ENCODE measurements around the gene KLHL17. TPM values are rescaled to one million over a fixed set of nuclear protein-coding genes. Genes with fewer than 3 reads are reported as not detected.

Gene KLHL17
- total RNA-seq, 3 donors from 2014 or later (not counting 1 experiment from before 2014, with no cell fraction given) = 17.8 to 33.5 (median 22.4) TPM

DNA sequence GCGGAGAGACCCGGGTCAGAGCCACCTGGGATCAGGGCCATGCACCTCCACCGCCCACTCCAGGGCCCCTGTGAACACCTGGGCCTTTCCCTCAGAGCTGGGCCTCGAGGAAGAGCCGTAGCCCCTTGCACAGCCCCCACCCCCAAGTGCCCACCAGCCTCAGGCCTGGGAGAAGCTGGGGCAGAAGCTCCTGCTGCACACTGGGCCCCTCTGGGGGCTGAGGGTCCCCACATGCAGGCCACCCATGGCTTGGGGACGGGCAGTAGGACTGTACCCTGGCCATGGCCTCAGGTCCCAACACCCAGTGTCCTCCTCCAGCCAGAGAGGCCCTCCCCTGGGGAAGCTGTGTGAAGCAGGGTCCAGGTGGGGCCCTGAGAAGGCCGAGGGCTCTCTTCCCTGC is 7.8 kb upstream of the KLHL17 start:
- H3K4me3 ChIP-seq (ENCODE audit: low read length) = no peak overlapping the region
- no peaks in the 10 kb centered on the region for H3K9me3 Mint-ChIP-seq
- no peaks in the 10 kb centered on the region for H3K27me3 ChIP-seq (ENCODE audit: control insufficient read depth, insufficient read depth, low read length)
- intact Hi-C loops (cut with micrococcal nuclease) = no loop called here
- peaks cover 83% of the 10 kb centered on the region for H3K36me3 ChIP-seq (ENCODE audit: control insufficient read depth, insufficient read depth, low read length)
- no peaks in the 10 kb centered on the region for H3K9me3 ChIP-seq (ENCODE audit: control insufficient read depth, insufficient read depth, low read length)
- no peak for DNase-seq
- H3K27ac ChIP-seq (ENCODE audit: low read length) = no peak overlapping the region
- peaks cover 11 to 23% of the 10 kb centered on the region in 2 donors for H3K4me1 Mint-ChIP-seq
- H3K27me3 Mint-ChIP-seq (ENCODE audit: low read depth in 2 of 2) = no peaks in the 10 kb centered on the region
- no peak overlapping the region for H3K4me3 Mint-ChIP-seq
- no peak overlapping the region for H3K27ac Mint-ChIP-seq
- ATAC-seq = no peak
- H3K36me3 Mint-ChIP-seq = peaks cover 6% of the 10 kb centered on the region
- WGBS (ENCODE audit: insufficient coverage) = 98% methylated on average over 7 of the region's 7 CpGs
- H3K4me1 ChIP-seq (ENCODE audit: control insufficient read depth, insufficient read depth, low read length) = peaks cover 9% of the 10 kb centered on the region
- TF ChIP-seq, protein P1, sequence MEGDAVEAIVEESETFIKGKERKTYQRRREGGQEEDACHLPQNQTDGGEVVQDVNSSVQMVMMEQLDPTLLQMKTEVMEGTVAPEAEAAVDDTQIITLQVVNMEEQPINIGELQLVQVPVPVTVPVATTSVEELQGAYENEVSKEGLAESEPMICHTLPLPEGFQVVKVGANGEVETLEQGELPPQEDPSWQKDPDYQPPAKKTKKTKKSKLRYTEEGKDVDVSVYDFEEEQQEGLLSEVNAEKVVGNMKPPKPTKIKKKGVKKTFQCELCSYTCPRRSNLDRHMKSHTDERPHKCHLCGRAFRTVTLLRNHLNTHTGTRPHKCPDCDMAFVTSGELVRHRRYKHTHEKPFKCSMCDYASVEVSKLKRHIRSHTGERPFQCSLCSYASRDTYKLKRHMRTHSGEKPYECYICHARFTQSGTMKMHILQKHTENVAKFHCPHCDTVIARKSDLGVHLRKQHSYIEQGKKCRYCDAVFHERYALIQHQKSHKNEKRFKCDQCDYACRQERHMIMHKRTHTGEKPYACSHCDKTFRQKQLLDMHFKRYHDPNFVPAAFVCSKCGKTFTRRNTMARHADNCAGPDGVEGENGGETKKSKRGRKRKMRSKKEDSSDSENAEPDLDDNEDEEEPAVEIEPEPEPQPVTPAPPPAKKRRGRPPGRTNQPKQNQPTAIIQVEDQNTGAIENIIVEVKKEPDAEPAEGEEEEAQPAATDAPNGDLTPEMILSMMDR (IDR thresholded peaks at IDR 0.05) = no peak

DNA sequence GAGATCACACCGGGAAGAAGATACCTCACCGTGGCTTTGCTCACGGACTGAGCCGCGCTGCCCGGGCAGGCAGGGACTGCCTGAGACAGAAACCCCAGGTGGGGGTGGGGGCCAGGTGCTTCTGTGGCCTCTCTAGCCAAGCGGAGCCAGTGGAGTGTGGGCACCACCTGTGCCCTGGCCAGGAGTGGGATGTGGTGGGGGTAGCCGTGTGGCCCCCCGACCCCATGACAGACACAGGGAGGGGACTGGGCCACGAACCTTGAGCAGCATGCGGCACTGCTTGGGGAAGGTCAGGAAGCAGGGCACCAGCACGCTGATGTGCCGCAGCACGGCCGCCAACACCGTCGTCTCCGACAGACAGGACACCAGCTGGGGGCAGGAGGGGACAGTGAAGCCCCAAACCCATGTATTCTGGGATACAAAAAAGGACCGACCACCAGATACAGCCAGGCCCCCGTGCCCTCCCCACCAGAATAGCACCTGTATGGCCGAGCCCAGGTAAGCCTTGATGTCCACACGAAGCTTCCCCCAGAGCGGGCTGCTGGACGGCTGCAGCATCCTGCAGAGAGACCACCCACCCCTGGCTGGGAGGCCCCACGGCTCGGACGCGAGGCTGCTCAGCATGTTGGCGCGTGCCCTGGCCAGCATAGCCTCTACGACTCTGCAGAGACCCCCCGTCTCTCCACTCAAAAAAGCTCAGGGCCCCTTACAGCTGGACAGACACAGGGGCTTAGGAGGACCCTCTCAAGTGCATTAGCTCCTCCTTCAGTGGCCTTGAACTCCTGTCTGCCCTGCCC is 6.7 kb upstream of the KLHL17 start:
- no peaks in the 10 kb centered on the region for H3K27me3 Mint-ChIP-seq (ENCODE audit: low read depth in 2 of 2)
- Histone ChIP-seq H3K36me3 (ENCODE audit: control insufficient read depth, insufficient read depth, low read length) (peaks cover 73% of the 10 kb centered on the region), H3K4me1 (ENCODE audit: control insufficient read depth, insufficient read depth, low read length) (peaks cover 20% of the 10 kb centered on the region), H3K27ac (ENCODE audit: low read length) (no peak overlapping the region), H3K27me3 (ENCODE audit: control insufficient read depth, insufficient read depth, low read length) (no peaks in the 10 kb centered on the region), H3K9me3 (ENCODE audit: control insufficient read depth, insufficient read depth, low read length) (no peaks in the 10 kb centered on the region), H3K4me3 (ENCODE audit: low read length) (no peak overlapping the region)
- TF ChIP-seq, protein P1 (IDR thresholded peaks at IDR 0.05) = no peak
- no peak overlapping the region for H3K27ac Mint-ChIP-seq
- no peaks in the 10 kb centered on the region for H3K9me3 Mint-ChIP-seq
- DNase-seq (no peak), ATAC-seq (no peak)
- intact Hi-C loops (cut with micrococcal nuclease) = no loop called here
- peaks cover 21 to 34% of the 10 kb centered on the region in 2 donors for H3K4me1 Mint-ChIP-seq
- WGBS (ENCODE audit: insufficient coverage) = 92% methylated on average over 32 of the region's 32 CpGs
- H3K36me3 Mint-ChIP-seq = peaks cover 6% of the 10 kb centered on the region
- H3K4me3 Mint-ChIP-seq = no peak overlapping the region

DNA sequence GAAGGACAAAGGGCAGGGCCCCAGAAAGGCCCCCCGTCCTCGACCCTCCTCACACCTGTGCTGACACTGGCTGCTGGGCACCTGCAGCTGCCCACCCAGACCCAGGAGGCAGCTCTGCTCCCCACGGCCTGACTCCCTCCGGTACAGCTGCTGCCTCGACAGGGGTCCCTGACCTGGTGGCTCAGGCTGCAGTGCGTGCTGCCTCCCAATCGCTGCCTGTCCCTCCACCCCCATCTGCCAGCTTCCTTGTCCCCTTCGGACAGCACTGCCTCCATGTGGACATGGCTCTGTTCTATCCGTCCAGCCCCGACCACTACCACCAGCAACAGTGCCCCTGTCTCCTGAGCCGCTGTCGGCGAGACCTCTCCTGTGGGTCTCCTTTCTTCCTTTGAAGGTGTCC is 5.5 kb upstream of the KLHL17 start:
- no peak for ATAC-seq
- Histone ChIP-seq H3K27ac (ENCODE audit: low read length) (no peak overlapping the region), H3K36me3 (ENCODE audit: control insufficient read depth, insufficient read depth, low read length) (peaks cover 62% of the 10 kb centered on the region), H3K27me3 (ENCODE audit: control insufficient read depth, insufficient read depth, low read length) (no peaks in the 10 kb centered on the region), H3K4me3 (ENCODE audit: low read length) (no peak overlapping the region), H3K9me3 (ENCODE audit: control insufficient read depth, insufficient read depth, low read length) (no peaks in the 10 kb centered on the region), H3K4me1 (ENCODE audit: control insufficient read depth, insufficient read depth, low read length) (peaks cover 29% of the 10 kb centered on the region)
- WGBS (ENCODE audit: insufficient coverage) = 96% methylated on average over 13 of the region's 13 CpGs
- Mint-ChIP-seq H3K27ac (no peak overlapping the region), H3K4me1 (peaks cover 23 to 36% of the 10 kb centered on the region in 2 donors), H3K9me3 (no peaks in the 10 kb centered on the region), H3K36me3 (peaks cover 6% of the 10 kb centered on the region), H3K4me3 (no peak overlapping the region), H3K27me3 (ENCODE audit: low read depth in 2 of 2) (no peaks in the 10 kb centered on the region)
- DNase-seq = no peak
- TF ChIP-seq, protein P1 (IDR thresholded peaks at IDR 0.05) = no peak
- intact Hi-C loops (cut with micrococcal nuclease) = no loop called here

Measured in natural killer cell (primary cell).